OCI-LY3 (cell line): ENCODE data around the gene SLIT1.

Experiments used
- EZH2phosphoT487 ChIP-seq: fragments of 200-600 bp; shearing (Covaris generic); IDR thresholded peaks from 2 replicates; pipeline ENCODE4 v1.6.1; 2018; ENCODE audit warnings: antibody characterized with exemption, mixed run types, low read depth
- TF ChIP-seq, protein P1 (sequence below): fragments of 200-600, 300-600 bp; sonication (generic); IDR thresholded peaks from 2 replicates; pipeline ENCODE4 v1.5.1; 2014; ENCODE audit warnings: antibody characterized with exemption, low read length, low read depth

DNA sequence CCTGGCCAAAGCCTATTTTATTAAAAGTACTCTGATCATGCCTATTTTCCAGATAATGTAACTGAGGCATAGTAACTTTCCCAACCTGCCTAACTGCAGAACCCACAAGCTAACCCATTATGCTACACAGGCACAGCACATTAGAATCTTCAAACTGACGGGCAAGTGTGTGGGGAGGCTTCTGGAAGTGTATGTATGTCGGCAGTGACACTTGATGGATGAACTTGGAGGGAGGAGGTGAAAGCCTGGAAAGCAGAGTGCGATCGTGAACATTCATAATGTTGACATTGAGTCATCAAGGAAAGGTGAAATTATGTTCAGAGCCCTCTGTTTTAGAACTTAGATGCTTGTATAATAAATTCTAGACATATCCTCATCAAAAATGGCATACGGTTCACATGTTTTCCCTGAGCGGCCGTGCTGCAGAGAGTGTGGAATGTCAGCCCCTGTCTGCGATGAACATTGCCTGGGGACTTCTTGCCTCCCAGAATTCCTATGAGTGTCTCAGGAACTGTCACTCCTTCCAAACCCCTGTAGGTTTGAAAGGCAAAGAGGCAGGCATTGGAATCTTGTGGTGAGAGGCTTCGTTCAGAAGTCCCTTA, 102.4 kb downstream of the SLIT1 start:
- TF ChIP-seq, protein P1, sequence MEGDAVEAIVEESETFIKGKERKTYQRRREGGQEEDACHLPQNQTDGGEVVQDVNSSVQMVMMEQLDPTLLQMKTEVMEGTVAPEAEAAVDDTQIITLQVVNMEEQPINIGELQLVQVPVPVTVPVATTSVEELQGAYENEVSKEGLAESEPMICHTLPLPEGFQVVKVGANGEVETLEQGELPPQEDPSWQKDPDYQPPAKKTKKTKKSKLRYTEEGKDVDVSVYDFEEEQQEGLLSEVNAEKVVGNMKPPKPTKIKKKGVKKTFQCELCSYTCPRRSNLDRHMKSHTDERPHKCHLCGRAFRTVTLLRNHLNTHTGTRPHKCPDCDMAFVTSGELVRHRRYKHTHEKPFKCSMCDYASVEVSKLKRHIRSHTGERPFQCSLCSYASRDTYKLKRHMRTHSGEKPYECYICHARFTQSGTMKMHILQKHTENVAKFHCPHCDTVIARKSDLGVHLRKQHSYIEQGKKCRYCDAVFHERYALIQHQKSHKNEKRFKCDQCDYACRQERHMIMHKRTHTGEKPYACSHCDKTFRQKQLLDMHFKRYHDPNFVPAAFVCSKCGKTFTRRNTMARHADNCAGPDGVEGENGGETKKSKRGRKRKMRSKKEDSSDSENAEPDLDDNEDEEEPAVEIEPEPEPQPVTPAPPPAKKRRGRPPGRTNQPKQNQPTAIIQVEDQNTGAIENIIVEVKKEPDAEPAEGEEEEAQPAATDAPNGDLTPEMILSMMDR, result no peak
- no peak for TF ChIP-seq EZH2phosphoT487
